ENCODE data around the gene TIGD3.

- no peak for TF ChIP-seq EGR1 (IDR thresholded peaks at IDR 0.05; ENCODE audit: low read depth in 2 of 2)
- TF ChIP-seq CTCF (IDR thresholded peaks at IDR 0.05; ENCODE audit: low read depth, low read length, missing input control): no peak
- TF ChIP-seq RAD21 (IDR thresholded peaks at IDR 0.05): no peak
- no peak for TF ChIP-seq JUND (IDR thresholded peaks at IDR 0.05)
- TF ChIP-seq ZBTB33 (IDR thresholded peaks at IDR 0.05): no peak
- no peak for TF ChIP-seq TAF1 (conservative IDR thresholded peaks at IDR 0.05)
- no peak for TF ChIP-seq YY1 (IDR thresholded peaks at IDR 0.05)
- no peak for TF ChIP-seq GABPA (IDR thresholded peaks at IDR 0.05 in 1 of 2, conservative IDR thresholded peaks at IDR 0.05 in 1 of 2)
Observed at GRCh38 chr11:65321076-65321475, 33.5 kb upstream of the TIGD3 start.

All from liver (tissue), 3 donors.